ENCODE measurements around the gene SFT2D3.

GRCh38 chr2:127739800-127740199 is 38.5 kb downstream of the SFT2D3 start:
- TF ChIP-seq POLR2A (IDR thresholded peaks at IDR 0.05), result no peak
- TF ChIP-seq, protein P1, sequence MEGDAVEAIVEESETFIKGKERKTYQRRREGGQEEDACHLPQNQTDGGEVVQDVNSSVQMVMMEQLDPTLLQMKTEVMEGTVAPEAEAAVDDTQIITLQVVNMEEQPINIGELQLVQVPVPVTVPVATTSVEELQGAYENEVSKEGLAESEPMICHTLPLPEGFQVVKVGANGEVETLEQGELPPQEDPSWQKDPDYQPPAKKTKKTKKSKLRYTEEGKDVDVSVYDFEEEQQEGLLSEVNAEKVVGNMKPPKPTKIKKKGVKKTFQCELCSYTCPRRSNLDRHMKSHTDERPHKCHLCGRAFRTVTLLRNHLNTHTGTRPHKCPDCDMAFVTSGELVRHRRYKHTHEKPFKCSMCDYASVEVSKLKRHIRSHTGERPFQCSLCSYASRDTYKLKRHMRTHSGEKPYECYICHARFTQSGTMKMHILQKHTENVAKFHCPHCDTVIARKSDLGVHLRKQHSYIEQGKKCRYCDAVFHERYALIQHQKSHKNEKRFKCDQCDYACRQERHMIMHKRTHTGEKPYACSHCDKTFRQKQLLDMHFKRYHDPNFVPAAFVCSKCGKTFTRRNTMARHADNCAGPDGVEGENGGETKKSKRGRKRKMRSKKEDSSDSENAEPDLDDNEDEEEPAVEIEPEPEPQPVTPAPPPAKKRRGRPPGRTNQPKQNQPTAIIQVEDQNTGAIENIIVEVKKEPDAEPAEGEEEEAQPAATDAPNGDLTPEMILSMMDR (IDR thresholded peaks at IDR 0.05 in 8 of 11, conservative IDR thresholded peaks at IDR 0.05 in 3 of 11), result no peak
- TF ChIP-seq POLR2AphosphoS5 (IDR thresholded peaks at IDR 0.05), result no peak
